DOHH2 (cell line): ENCODE measurements around the gene RPL21.
"Not testable (repeated sequence)": the region's sequence is repeated elsewhere in the genome, so short reads cannot be mapped to it uniquely, and the experiment has no call there.

Experiments used
- H3F3A ChIP-seq: fragments of 200-600 bp; sonication (generic), shearing (Covaris generic); 2 replicates; pipeline ENCODE4 v1.6.0; 2016; ENCODE audit warnings: antibody characterized with exemption, mild to moderate bottlenecking; ENCODE audit not compliant: control insufficient read depth, insufficient read depth
- H3K27ac ChIP-seq: fragments of 200-600 bp; sonication (generic); 2 replicates; pipeline ENCODE4 v1.5.1; 2014; ENCODE audit warnings: low read depth, mild to moderate bottlenecking, low read length, moderate library complexity
- H3K27me3 ChIP-seq: fragments of 200-600 bp; sonication (generic); 2 replicates; pipeline ENCODE4 v1.6.1; 2014; ENCODE audit warnings: mild to moderate bottlenecking, low read length, mixed read lengths; ENCODE audit not compliant: control insufficient read depth
- H3K36me3 ChIP-seq: fragments of 200-600 bp; sonication (generic); 2 replicates; pipeline ENCODE4 v1.6.1; 2014; ENCODE audit warnings: mild to moderate bottlenecking, low read length, moderate library complexity, mixed read lengths; ENCODE audit not compliant: control insufficient read depth
- H3K4me1 ChIP-seq: fragments of 200-600 bp; sonication (generic); 2 replicates; pipeline ENCODE4 v1.6.1; 2014; ENCODE audit warnings: mild to moderate bottlenecking, low read length, mixed read lengths; ENCODE audit not compliant: control insufficient read depth
- H3K4me2 ChIP-seq: fragments of 200-600 bp; sonication (generic); 2 replicates; pipeline ENCODE4 v1.6.0; 2014; ENCODE audit warnings: mild to moderate bottlenecking, low read length, moderate library complexity
- H3K4me3 ChIP-seq: fragments of 200-600 bp; sonication (generic); 2 replicates; pipeline ENCODE4 v1.5.1; 2014; ENCODE audit warnings: mild to moderate bottlenecking, low read length, mixed read lengths
- H3K79me2 ChIP-seq: fragments of 200-600 bp; sonication (generic); 2 replicates; pipeline ENCODE4 v1.6.1; 2014; ENCODE audit warnings: mild to moderate bottlenecking, low read length, mixed read lengths; ENCODE audit not compliant: control insufficient read depth
- H3K9me2 ChIP-seq: fragments of 200-600 bp; sonication (generic); replicated peaks from 2 replicates; pipeline ENCODE4 v1.6.1; 2014; ENCODE audit warnings: mild to moderate bottlenecking, low read length, mixed read lengths; ENCODE audit not compliant: control insufficient read depth
- H3K9me3 ChIP-seq: fragments of 200-600 bp; sonication (generic); 2 replicates; pipeline ENCODE4 v1.6.1; 2014; ENCODE audit warnings: antibody characterized with exemption, low read length, mixed read lengths; ENCODE audit not compliant: control insufficient read depth, insufficient read depth
- H4K20me1 ChIP-seq: fragments of 200-600 bp; sonication (generic); 2 replicates; pipeline ENCODE4 v1.6.0; 2014; ENCODE audit warnings: low read depth, mild to moderate bottlenecking, antibody characterized with exemption, low read length, moderate library complexity; ENCODE audit not compliant: control insufficient read depth, insufficient read depth
- EZH2phosphoT487 ChIP-seq: fragments of 200-600 bp; sonication (generic); IDR thresholded peaks from 2 replicates; pipeline ENCODE4 v1.6.1; 2017; ENCODE audit warnings: borderline replicate concordance, mild to moderate bottlenecking, antibody characterized with exemption, low read length, moderate library complexity, mixed read lengths
- TF ChIP-seq, protein P1 (sequence below): fragments of 200-600 bp; sonication (generic); IDR thresholded peaks from one replicate; pipeline ENCODE4 v1.5.1; 2014; ENCODE audit warnings: antibody characterized with exemption, mild to moderate bottlenecking, low read depth, low read length; ENCODE audit not compliant: poor library complexity, severe bottlenecking

RPL21 gene

DNA sequence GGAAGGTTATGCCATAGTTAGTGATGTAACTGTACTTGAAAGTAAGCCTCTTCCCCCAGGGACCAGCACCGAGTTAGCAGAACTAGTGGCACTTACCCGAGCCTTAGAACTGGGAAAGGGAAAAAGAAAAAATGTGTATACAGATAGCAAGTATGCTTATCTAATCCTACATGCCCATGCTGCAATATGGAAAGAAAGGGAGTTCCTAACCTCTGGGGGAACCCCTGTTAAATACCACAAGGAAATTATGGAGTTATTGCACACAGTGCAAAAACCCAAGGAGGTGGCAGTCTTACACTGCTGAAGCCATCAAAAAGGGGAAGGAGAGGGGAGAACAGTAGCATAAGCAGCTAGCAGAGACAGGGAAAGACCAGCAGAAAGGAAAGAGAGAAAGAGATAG, 33.6 kb upstream of the RPL21 start:
- H3K9me2 ChIP-seq, H3K36me3 ChIP-seq, H3K27me3 ChIP-seq, H3K4me3 ChIP-seq, H4K20me1 ChIP-seq, H3K79me2 ChIP-seq, H3K27ac ChIP-seq, H3F3A ChIP-seq, H3K4me2 ChIP-seq: not testable (repeated sequence)
- Histone ChIP-seq H3K4me1 (peaks cover 30% of the 10 kb centered on the region), H3K9me3 (peaks cover 12% of the 10 kb centered on the region; the same call in 1 of the 2 replicates)

- H3K79me2 ChIP-seq, H3K4me3 ChIP-seq, H4K20me1 ChIP-seq, H3K9me2 ChIP-seq, H3K27ac ChIP-seq, H3K4me2 ChIP-seq, H3K27me3 ChIP-seq, H3K36me3 ChIP-seq: not testable (repeated sequence)
- H3F3A ChIP-seq: peaks cover 15% of the 10 kb centered on the region
- peaks cover 12% of the 10 kb centered on the region; the same call in 1 of the 2 replicates for H3K9me3 ChIP-seq
- H3K4me1 ChIP-seq: peaks cover 41% of the 10 kb centered on the region
These were observed 32.5 kb upstream of the RPL21 start for GRCh38 chr13:27218861-27219260.

DNA sequence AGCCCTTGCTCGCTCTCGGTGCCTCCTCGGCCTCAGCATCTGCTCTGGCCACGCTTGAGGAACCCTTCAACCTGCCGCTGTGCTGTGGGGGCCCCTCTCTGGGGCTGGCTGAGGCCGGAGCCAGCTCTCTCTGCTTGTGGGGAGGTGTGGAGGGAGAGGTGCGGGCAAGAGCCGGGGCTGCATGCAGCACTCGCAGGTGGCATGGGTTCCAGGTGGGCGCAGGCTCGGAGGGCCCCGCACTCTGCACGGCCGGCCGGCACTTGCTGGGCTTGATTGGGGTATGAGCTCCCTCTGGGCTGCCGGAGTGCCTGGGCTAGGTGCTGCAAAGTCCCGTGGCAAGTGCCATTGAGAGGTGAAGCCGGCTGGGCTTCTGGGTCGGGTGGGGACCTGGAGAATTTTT, 31.7 kb upstream of the RPL21 start:
- TF ChIP-seq, protein P1, sequence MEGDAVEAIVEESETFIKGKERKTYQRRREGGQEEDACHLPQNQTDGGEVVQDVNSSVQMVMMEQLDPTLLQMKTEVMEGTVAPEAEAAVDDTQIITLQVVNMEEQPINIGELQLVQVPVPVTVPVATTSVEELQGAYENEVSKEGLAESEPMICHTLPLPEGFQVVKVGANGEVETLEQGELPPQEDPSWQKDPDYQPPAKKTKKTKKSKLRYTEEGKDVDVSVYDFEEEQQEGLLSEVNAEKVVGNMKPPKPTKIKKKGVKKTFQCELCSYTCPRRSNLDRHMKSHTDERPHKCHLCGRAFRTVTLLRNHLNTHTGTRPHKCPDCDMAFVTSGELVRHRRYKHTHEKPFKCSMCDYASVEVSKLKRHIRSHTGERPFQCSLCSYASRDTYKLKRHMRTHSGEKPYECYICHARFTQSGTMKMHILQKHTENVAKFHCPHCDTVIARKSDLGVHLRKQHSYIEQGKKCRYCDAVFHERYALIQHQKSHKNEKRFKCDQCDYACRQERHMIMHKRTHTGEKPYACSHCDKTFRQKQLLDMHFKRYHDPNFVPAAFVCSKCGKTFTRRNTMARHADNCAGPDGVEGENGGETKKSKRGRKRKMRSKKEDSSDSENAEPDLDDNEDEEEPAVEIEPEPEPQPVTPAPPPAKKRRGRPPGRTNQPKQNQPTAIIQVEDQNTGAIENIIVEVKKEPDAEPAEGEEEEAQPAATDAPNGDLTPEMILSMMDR: no peak
- H3K4me3 ChIP-seq: no peak overlapping the region
- H3K4me2 ChIP-seq: no peak overlapping the region

DNA sequence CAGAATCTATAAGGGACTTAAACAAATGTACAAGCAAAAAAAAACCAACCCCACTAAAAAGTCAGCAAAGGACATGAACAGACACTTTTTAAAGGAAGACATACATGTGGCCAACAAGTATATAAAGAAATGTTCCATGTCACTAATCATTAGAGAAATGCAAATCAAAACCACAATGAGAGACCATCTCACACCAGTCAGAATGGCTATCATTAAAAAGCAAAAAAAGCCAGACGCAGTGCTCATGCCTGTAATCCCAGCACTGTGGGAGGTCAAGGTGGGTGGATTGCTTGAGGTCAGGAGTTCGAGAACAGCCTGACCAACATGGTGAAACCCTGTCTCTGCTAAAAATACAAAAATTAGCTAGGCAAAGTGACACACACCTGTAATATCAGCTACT, 29.3 kb upstream of the RPL21 start:
- Histone ChIP-seq H3K4me2 (peak overlapping the region; percentile 63), H3F3A (peaks cover 15% of the 10 kb centered on the region), H3K27ac (peak overlapping the region; percentile 75), H3K4me3 (peak overlapping the region; percentile 55), H3K4me1 (peaks cover 72% of the 10 kb centered on the region), H3K9me3 (peaks cover 12% of the 10 kb centered on the region; the same call in 1 of the 2 replicates)
- not testable (repeated sequence) for H3K9me2 ChIP-seq, H4K20me1 ChIP-seq, H3K27me3 ChIP-seq, H3K36me3 ChIP-seq, H3K79me2 ChIP-seq

More for the DNA sequence above, 31.7 kb upstream of the RPL21 start:
- no peaks in the 10 kb centered on the region for H3K9me2 ChIP-seq
- H3K9me3 ChIP-seq: peaks cover 12% of the 10 kb centered on the region; the same call in 1 of the 2 replicates
- no peaks in the 10 kb centered on the region for H4K20me1 ChIP-seq
- H3F3A ChIP-seq: peaks cover 15% of the 10 kb centered on the region
- no peaks in the 10 kb centered on the region for H3K79me2 ChIP-seq
- H3K27ac ChIP-seq: no peak overlapping the region
- no peaks in the 10 kb centered on the region for H3K36me3 ChIP-seq
- peaks cover 48% of the 10 kb centered on the region for H3K4me1 ChIP-seq
- no peaks in the 10 kb centered on the region for H3K27me3 ChIP-seq

DNA sequence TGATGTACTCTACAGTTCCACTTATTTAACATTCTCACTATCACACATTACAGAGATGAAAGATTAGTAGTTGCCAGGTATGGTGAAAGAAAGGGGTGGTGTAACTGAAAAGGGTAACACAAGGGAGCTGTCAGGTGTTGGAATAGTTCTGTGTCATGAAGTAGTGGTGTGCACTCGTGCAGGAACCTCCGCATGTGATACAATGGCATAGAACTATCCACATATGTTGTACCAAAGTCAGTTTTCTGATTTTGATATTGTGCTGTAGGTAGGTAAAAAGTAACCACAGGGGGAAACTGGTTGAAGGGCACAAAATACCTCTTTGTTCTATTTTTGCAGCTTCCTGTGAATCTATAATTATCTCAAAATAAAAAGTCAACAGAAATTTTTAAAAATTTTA, 24.4 kb upstream of the RPL21 start:
- Histone ChIP-seq H4K20me1 (no peaks in the 10 kb centered on the region), H3K4me2 (peak overlapping the region; percentile 53), H3K36me3 (no peaks in the 10 kb centered on the region; the same call in 1 of the 2 replicates), H3F3A (peaks cover 21% of the 10 kb centered on the region), H3K27me3 (no peaks in the 10 kb centered on the region), H3K9me2 (no peaks in the 10 kb centered on the region), H3K4me3 (peak overlapping the region; percentile 40), H3K9me3 (peaks cover 10% of the 10 kb centered on the region), H3K4me1 (peaks cover 89% of the 10 kb centered on the region), H3K27ac (peak overlapping the region; percentile 65), H3K79me2 (no peaks in the 10 kb centered on the region)
- no peak for TF ChIP-seq EZH2phosphoT487
- TF ChIP-seq, protein P1: no peak
